Mesenteric fat pad (tissue), 1 donor: Measurements from ENCODE around the gene MTX2. TPM values are rescaled to one million over a fixed set of nuclear protein-coding genes. Genes with fewer than 3 reads are reported as not detected.

ENCODE experiments used
- DNase-seq: peaks from one replicate; pipeline ENCODE4 v3.0.0-alpha.2; 2020; ENCODE audit warnings: low spot score
- long read RNA-seq: library from polyadenylated mRNA; unstranded; transcript quantifications from one replicate; pipeline ENCODE4 v2.0.0, GENCODE V29; 2020
- total RNA-seq: library from RNA; stranded (reverse); fragmentation: NEBNext Ultra II Directional; extraction: Animal tissue kit (Norgen Biotek cat#: 25700); gene quantifications from one replicate; pipeline ENCODE4 v1.2.1, GENCODE V29; 2021
- donor health status: DM: yes; HTN: yes; CAD: no.

Gene MTX2
- 18.8 TPM for total RNA-seq
- long read RNA-seq, transcript MTX2-202 (11 exons, 1,592 nt), result minor isoform, 14 of 99 reads
- long read RNA-seq, transcript MTX2-201 (10 exons, 1,364 nt), result major isoform, 72 of 99 reads
- long read RNA-seq, partial matches to known transcripts, result 3 of 99 reads
- long read RNA-seq, other reads (novel, unspliced or antisense), result 10 of 99 reads

GRCh38 chr2:176269319-176270099 lies at the start of gene MTX2:
TSS of gene MTX2 (plus strand) at chr2:176269442. CDS start at chr2:176269630, 188 bp downstream.
- DNase-seq, result peak; percentile 93

- DNase-seq, result no peak
Measured at GRCh38 chr2:176227874-176228273, 41.4 kb upstream of the MTX2 start.

- no peak for DNase-seq
Measured at GRCh38 chr2:176234156-176234555, 35.1 kb upstream of the MTX2 start.

GRCh38 chr2:176234940-176235339 lies 34.3 kb upstream of the MTX2 start:
- no peak for DNase-seq

- DNase-seq, result no peak
Measured at GRCh38 chr2:176237456-176237855, 31.8 kb upstream of the MTX2 start.

GRCh38 chr2:176239031-176239430 lies 30.2 kb upstream of the MTX2 start:
- DNase-seq, result no peak

- DNase-seq, result no peak
Measured at GRCh38 chr2:176240301-176240700, 28.9 kb upstream of the MTX2 start.

GRCh38 chr2:176242276-176242675 lies 27.0 kb upstream of the MTX2 start:
- DNase-seq, result no peak

GRCh38 chr2:176246331-176246730 lies 22.9 kb upstream of the MTX2 start:
- no peak for DNase-seq

GRCh38 chr2:176247859-176248258 lies 21.4 kb upstream of the MTX2 start:
- DNase-seq, result no peak

GRCh38 chr2:176251928-176252327 lies 17.3 kb upstream of the MTX2 start:
- DNase-seq, result no peak

- no peak for DNase-seq
Measured at GRCh38 chr2:176260689-176261088, 8.6 kb upstream of the MTX2 start.

GRCh38 chr2:176261136-176261535 lies 8.1 kb upstream of the MTX2 start:
- no peak for DNase-seq

GRCh38 chr2:176268976-176269318 lies 295 bp upstream of the MTX2 start:
- no peak for DNase-seq

- DNase-seq, result no peak
Measured at GRCh38 chr2:176270100-176270750, 983 bp downstream of the MTX2 start.

- DNase-seq, result no peak
Measured at GRCh38 chr2:176272870-176273459, 3.7 kb downstream of the MTX2 start.

- no peak for DNase-seq
Measured at GRCh38 chr2:176278927-176279326, 9.7 kb downstream of the MTX2 start.

GRCh38 chr2:176280156-176280555 lies 10.9 kb downstream of the MTX2 start:
- DNase-seq, result no peak

GRCh38 chr2:176280867-176281658 lies 11.8 kb downstream of the MTX2 start:
- DNase-seq, result no peak

- no peak for DNase-seq
Measured at GRCh38 chr2:176283291-176284068, 14.2 kb downstream of the MTX2 start.
